ENCODE results near the gene WDFY1. TPM values are rescaled to one million over a fixed set of nuclear protein-coding genes. Genes with fewer than 3 reads are reported as not detected.

WDFY1 gene
- total RNA-seq, 1 donor from 2014 or later, result 52.6 TPM

- DNase-seq (ENCODE audit: low read depth), result no peak
- H3K27me3 ChIP-seq (ENCODE audit: insufficient read depth, low read length), result no peaks in the 10 kb centered on the region
- peaks cover 88% of the 10 kb centered on the region for H3K79me2 ChIP-seq (ENCODE audit: insufficient read depth, low read length)
- peaks cover 12% of the 10 kb centered on the region for H3K9me3 Mint-ChIP-seq (ENCODE audit: unreplicated experiment)
- H3K4me3 Mint-ChIP-seq (ENCODE audit: unreplicated experiment), result no peak overlapping the region
- no peaks in the 10 kb centered on the region for H3K27me3 Mint-ChIP-seq (ENCODE audit: low read depth, unreplicated experiment)
- TF ChIP-seq EZH2 (IDR thresholded peaks at IDR 0.05; ENCODE audit: insufficient read depth, low read length) (no peak), CTCF (IDR thresholded peaks at IDR 0.05; ENCODE audit: insufficient read depth, low read depth, low read length) (no peak)
- H3K4me1 Mint-ChIP-seq (ENCODE audit: low read depth, unreplicated experiment), result peaks cover 27% of the 10 kb centered on the region
- peaks cover 3% of the 10 kb centered on the region for H3K36me3 ChIP-seq (ENCODE audit: insufficient read depth, low read length)
- H3K4me3 ChIP-seq (ENCODE audit: insufficient read depth, low read depth, low read length), result no peak overlapping the region
- FAIRE-seq, result no peak
- H2AFZ ChIP-seq (ENCODE audit: low read depth, low read length), result no peak overlapping the region
- no peak overlapping the region for H3K9ac ChIP-seq (ENCODE audit: low read length)
- no peak overlapping the region for H3K27ac Mint-ChIP-seq (ENCODE audit: unreplicated experiment)
- H3K36me3 Mint-ChIP-seq (ENCODE audit: low read depth, unreplicated experiment), result peaks cover 18% of the 10 kb centered on the region
- no peak overlapping the region for H3K27ac ChIP-seq (ENCODE audit: low read depth, low read length)
- no peaks in the 10 kb centered on the region for H3K9me3 ChIP-seq (ENCODE audit: insufficient read depth, low read depth, low read length)
- H4K20me1 ChIP-seq (ENCODE audit: insufficient read depth, low read length), result peaks cover 69% of the 10 kb centered on the region
- no peaks in the 10 kb centered on the region for H3K4me1 ChIP-seq (ENCODE audit: insufficient read depth, low read length)
- H3K4me2 ChIP-seq (ENCODE audit: low read length), result no peak overlapping the region
These were observed 16.8 kb downstream of the WDFY1 start for GRCh38 chr2:223928113-223929006.

GRCh38 chr2:223925106-223925505 is 20.0 kb downstream of the WDFY1 start:
- no peaks in the 10 kb centered on the region for H3K9me3 ChIP-seq (ENCODE audit: insufficient read depth, low read depth, low read length)
- Mint-ChIP-seq H3K36me3 (ENCODE audit: low read depth, unreplicated experiment) (peaks cover 21% of the 10 kb centered on the region), H3K9me3 (ENCODE audit: unreplicated experiment) (peaks cover 12% of the 10 kb centered on the region), H3K4me3 (ENCODE audit: unreplicated experiment) (no peak overlapping the region), H3K27ac (ENCODE audit: unreplicated experiment) (no peak overlapping the region), H3K27me3 (ENCODE audit: low read depth, unreplicated experiment) (no peaks in the 10 kb centered on the region), H3K4me1 (ENCODE audit: low read depth, unreplicated experiment) (peaks cover 20% of the 10 kb centered on the region)
- H3K4me2 ChIP-seq (ENCODE audit: low read length), result no peak overlapping the region
- no peak overlapping the region for H3K9ac ChIP-seq (ENCODE audit: low read length)
- peaks cover 3% of the 10 kb centered on the region for H3K36me3 ChIP-seq (ENCODE audit: insufficient read depth, low read length)
- FAIRE-seq (no peak), DNase-seq (ENCODE audit: low read depth) (no peak)
- H3K79me2 ChIP-seq (ENCODE audit: insufficient read depth, low read length), result peaks cover 93% of the 10 kb centered on the region
- TF ChIP-seq EZH2 (IDR thresholded peaks at IDR 0.05; ENCODE audit: insufficient read depth, low read length) (no peak), CTCF (IDR thresholded peaks at IDR 0.05; ENCODE audit: insufficient read depth, low read depth, low read length) (no peak)
- peaks cover 77% of the 10 kb centered on the region for H4K20me1 ChIP-seq (ENCODE audit: insufficient read depth, low read length)
- no peaks in the 10 kb centered on the region for H3K4me1 ChIP-seq (ENCODE audit: insufficient read depth, low read length)
- H2AFZ ChIP-seq (ENCODE audit: low read depth, low read length), result no peak overlapping the region
- H3K4me3 ChIP-seq (ENCODE audit: insufficient read depth, low read depth, low read length), result no peak overlapping the region
- H3K27ac ChIP-seq (ENCODE audit: low read depth, low read length), result no peak overlapping the region
- no peaks in the 10 kb centered on the region for H3K27me3 ChIP-seq (ENCODE audit: insufficient read depth, low read length)

- peaks cover 3% of the 10 kb centered on the region for H3K36me3 ChIP-seq (ENCODE audit: insufficient read depth, low read length)
- no peak overlapping the region for H3K4me2 ChIP-seq (ENCODE audit: low read length)
- no peaks in the 10 kb centered on the region for H3K9me3 ChIP-seq (ENCODE audit: insufficient read depth, low read depth, low read length)
- Mint-ChIP-seq H3K4me1 (ENCODE audit: low read depth, unreplicated experiment) (peaks cover 14% of the 10 kb centered on the region), H3K4me3 (ENCODE audit: unreplicated experiment) (no peak overlapping the region), H3K9me3 (ENCODE audit: unreplicated experiment) (peaks cover 12% of the 10 kb centered on the region), H3K36me3 (ENCODE audit: low read depth, unreplicated experiment) (peaks cover 23% of the 10 kb centered on the region), H3K27me3 (ENCODE audit: low read depth, unreplicated experiment) (no peaks in the 10 kb centered on the region), H3K27ac (ENCODE audit: unreplicated experiment) (no peak overlapping the region)
- H3K4me3 ChIP-seq (ENCODE audit: insufficient read depth, low read depth, low read length), result no peak overlapping the region
- H3K9ac ChIP-seq (ENCODE audit: low read length), result no peak overlapping the region
- no peaks in the 10 kb centered on the region for H3K4me1 ChIP-seq (ENCODE audit: insufficient read depth, low read length)
- FAIRE-seq, result no peak
- no peaks in the 10 kb centered on the region for H3K27me3 ChIP-seq (ENCODE audit: insufficient read depth, low read length)
- H2AFZ ChIP-seq (ENCODE audit: low read depth, low read length), result no peak overlapping the region
- no peak overlapping the region for H3K27ac ChIP-seq (ENCODE audit: low read depth, low read length)
- H4K20me1 ChIP-seq (ENCODE audit: insufficient read depth, low read length), result peaks cover 76% of the 10 kb centered on the region
- peak; percentile 37 for DNase-seq (ENCODE audit: low read depth)
- peaks cover 94% of the 10 kb centered on the region for H3K79me2 ChIP-seq (ENCODE audit: insufficient read depth, low read length)
- TF ChIP-seq CTCF (IDR thresholded peaks at IDR 0.05; ENCODE audit: insufficient read depth, low read depth, low read length) (no peak), EZH2 (IDR thresholded peaks at IDR 0.05; ENCODE audit: insufficient read depth, low read length) (no peak)
These were observed 21.2 kb downstream of the WDFY1 start for GRCh38 chr2:223923976-223924375.

Measured in astrocyte (in vitro differentiated cells and primary cell).